ENCODE measurements around the gene KLHL36.
A peak's percentile ranks its signal among the peaks of the same experiment; 100 is the strongest.

Gene KLHL36

DNA sequence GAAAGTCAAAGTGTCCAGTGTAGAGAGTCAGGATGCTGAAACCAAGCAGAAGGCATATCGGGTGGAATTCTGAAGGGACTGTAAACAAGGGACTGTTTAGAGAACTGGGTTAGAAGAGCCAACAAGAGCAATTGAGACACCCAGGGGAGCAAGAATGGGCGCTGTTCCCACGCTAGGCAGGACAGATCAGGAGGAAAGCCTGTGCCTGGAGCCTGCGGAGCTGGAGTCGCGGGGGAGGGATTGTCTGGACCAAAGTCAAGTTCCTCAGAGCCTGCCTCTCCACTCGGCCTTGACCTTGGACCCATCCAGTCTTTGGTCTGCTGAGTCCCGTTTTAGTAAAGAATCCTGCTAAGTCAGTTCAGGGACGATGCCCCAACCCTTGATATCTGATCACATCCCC, 14.7 kb upstream of the KLHL36 start:
- no peak overlapping the region for H3K4me3 Mint-ChIP-seq
- peak overlapping the region; percentile 26 to 42 (median 36) for H3K27ac Mint-ChIP-seq
- no peaks in the 10 kb centered on the region for H3K36me3 Mint-ChIP-seq (ENCODE audit: low read depth)
- peaks cover 10% of the 10 kb centered on the region for H3K27me3 Mint-ChIP-seq (ENCODE audit: low read depth)
- H3K9me3 Mint-ChIP-seq = peaks cover 6% of the 10 kb centered on the region
- TF ChIP-seq CTCF (IDR thresholded peaks at IDR 0.05; ENCODE audit: unreplicated experiment in 3 of 3) = no peak
- peaks cover 16% of the 10 kb centered on the region for H3K4me1 Mint-ChIP-seq

DNA sequence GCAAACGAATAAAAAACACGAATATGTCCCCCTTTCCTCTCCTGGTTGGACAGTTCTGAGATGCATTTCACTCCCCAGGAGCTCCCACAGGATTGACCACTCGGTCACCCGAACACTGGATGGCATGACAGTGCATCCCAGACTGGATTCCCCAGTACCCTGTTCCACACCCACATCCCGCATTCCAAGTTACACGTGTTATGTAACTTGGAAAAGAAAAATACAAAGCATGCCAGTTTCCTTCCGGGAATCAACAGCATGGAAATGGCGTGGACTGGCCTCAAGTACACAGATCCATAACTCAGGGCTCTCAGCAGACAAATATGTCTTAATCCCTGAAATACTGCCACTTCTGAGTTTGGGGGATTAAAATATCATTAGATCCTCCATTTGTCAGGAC, 12.6 kb upstream of the KLHL36 start:
- H3K36me3 Mint-ChIP-seq (ENCODE audit: low read depth) = no peaks in the 10 kb centered on the region
- no peak for TF ChIP-seq CTCF (IDR thresholded peaks at IDR 0.05; ENCODE audit: unreplicated experiment in 3 of 3)
- peaks cover 8% of the 10 kb centered on the region for H3K27me3 Mint-ChIP-seq (ENCODE audit: low read depth)

GRCh38 chr16:84637709-84638108, 10.6 kb upstream of the KLHL36 start:
- peaks cover 12% of the 10 kb centered on the region for H3K27me3 Mint-ChIP-seq (ENCODE audit: low read depth)
- H3K9me3 Mint-ChIP-seq = peaks cover 9% of the 10 kb centered on the region
- no peak overlapping the region for H3K27ac Mint-ChIP-seq
- H3K36me3 Mint-ChIP-seq (ENCODE audit: low read depth) = no peaks in the 10 kb centered on the region
- H3K4me1 Mint-ChIP-seq = peaks cover 36% of the 10 kb centered on the region
- no peak for TF ChIP-seq CTCF (IDR thresholded peaks at IDR 0.05; ENCODE audit: unreplicated experiment in 3 of 3)
- no peak overlapping the region for H3K4me3 Mint-ChIP-seq

More for the DNA sequence above, 12.6 kb upstream of the KLHL36 start:
- Mint-ChIP-seq H3K4me1 (peaks cover 20% of the 10 kb centered on the region), H3K9me3 (peaks cover 9% of the 10 kb centered on the region), H3K27ac (no peak overlapping the region), H3K4me3 (no peak overlapping the region)

- Mint-ChIP-seq H3K4me1 (peaks cover 41% of the 10 kb centered on the region), H3K9me3 (peaks cover 9% of the 10 kb centered on the region), H3K36me3 (ENCODE audit: low read depth) (no peaks in the 10 kb centered on the region), H3K27me3 (ENCODE audit: low read depth) (peaks cover 12% of the 10 kb centered on the region), H3K27ac (no peak overlapping the region), H3K4me3 (no peak overlapping the region)
- TF ChIP-seq CTCF (IDR thresholded peaks at IDR 0.05; ENCODE audit: unreplicated experiment in 3 of 3) = no peak
Measured at GRCh38 chr16:84638231-84638806, 10.0 kb upstream of the KLHL36 start.

DNA sequence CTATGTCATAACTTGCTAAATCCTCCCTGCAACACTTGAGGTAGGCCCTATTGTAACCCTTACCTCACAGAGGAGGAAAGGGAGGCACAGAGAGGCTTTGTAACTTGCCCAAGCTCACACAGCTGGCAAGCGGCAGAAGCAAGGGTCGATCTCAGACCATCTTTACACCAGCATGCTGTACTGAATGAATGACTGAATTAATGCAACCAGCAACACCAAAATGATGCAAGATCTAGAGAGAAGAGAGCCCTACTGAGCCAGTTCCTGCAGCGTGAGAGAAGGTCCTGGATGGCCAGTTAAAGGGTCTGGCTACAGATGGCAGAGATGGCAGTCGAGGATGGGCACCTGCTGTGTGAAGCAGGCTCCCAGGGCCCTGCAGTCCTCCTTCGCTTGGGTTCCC, 8.2 kb upstream of the KLHL36 start:
- H3K36me3 Mint-ChIP-seq (ENCODE audit: low read depth) = no peaks in the 10 kb centered on the region
- no peak overlapping the region for H3K27ac Mint-ChIP-seq
- no peak overlapping the region for H3K4me3 Mint-ChIP-seq
- no peak for TF ChIP-seq CTCF (IDR thresholded peaks at IDR 0.05; ENCODE audit: unreplicated experiment in 3 of 3)
- H3K9me3 Mint-ChIP-seq = peaks cover 6% of the 10 kb centered on the region
- H3K4me1 Mint-ChIP-seq = peaks cover 44% of the 10 kb centered on the region
- peaks cover 12% of the 10 kb centered on the region for H3K27me3 Mint-ChIP-seq (ENCODE audit: low read depth)

DNA sequence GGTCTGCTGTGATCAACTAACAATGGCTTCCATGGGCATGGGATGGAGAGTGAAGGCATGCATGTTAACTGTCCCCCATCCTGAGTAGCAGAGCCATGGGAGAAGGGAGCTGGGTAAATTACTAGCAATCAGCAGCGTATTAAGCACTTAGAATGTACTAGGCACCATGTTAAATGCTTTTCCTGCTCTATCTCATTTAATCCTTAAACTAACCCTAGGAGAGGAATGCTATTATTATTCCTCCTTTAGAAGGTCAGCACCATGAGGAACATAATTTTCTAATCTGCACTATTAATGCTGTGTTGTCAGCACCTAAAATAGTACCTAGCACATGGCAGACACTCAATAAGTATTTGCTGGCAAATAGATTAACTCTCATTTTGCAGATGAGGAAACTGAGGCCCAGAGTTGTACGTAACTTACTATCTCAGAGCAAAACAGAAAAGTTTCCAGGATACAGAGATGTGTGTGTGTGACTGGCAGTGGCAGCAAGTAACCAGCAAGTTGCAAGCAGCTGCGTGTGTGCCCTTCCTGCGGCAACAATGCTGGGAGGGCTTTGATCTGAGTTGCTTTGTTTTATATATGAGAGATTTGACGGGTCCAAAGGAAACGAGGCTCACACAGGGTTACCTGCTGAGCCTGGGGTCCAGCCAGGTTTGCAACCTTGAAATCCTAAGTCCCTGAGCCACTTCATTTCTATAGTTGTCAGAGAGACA, 6.5 kb upstream of the KLHL36 start:
- TF ChIP-seq CTCF (IDR thresholded peaks at IDR 0.05; ENCODE audit: unreplicated experiment in 3 of 3) = no peak
- H3K4me1 Mint-ChIP-seq = peaks cover 48% of the 10 kb centered on the region
- peaks cover 11% of the 10 kb centered on the region for H3K27me3 Mint-ChIP-seq (ENCODE audit: low read depth)
- no peak overlapping the region for H3K4me3 Mint-ChIP-seq
- peak overlapping the region; percentile 25 to 54 (median 52) for H3K27ac Mint-ChIP-seq
- H3K9me3 Mint-ChIP-seq = peaks cover 5% of the 10 kb centered on the region
- no peaks in the 10 kb centered on the region for H3K36me3 Mint-ChIP-seq (ENCODE audit: low read depth)

Measured in nephron (organoid).